ENCODE measurements around the gene CLIC3.

The CLIC3 gene

GRCh38 chr9:137018761-137019559 lies 22.6 kb upstream of the CLIC3 start:
- no peak for DNase-seq (ENCODE audit: low read depth in 2 of 3, low spot score in 2 of 3)

- no peak for DNase-seq (ENCODE audit: low read depth in 2 of 3, low spot score in 2 of 3)
These were observed 21.6 kb upstream of the CLIC3 start for GRCh38 chr9:137017791-137018497.

- no peak for DNase-seq (ENCODE audit: low read depth in 2 of 3, low spot score in 2 of 3)
These were observed 20.7 kb upstream of the CLIC3 start for GRCh38 chr9:137017071-137017470.

GRCh38 chr9:137016436-137016835 lies 20.1 kb upstream of the CLIC3 start:
- DNase-seq (ENCODE audit: low read depth in 2 of 3, low spot score in 2 of 3) = no peak

GRCh38 chr9:137015976-137016375 lies 19.6 kb upstream of the CLIC3 start:
- DNase-seq (ENCODE audit: low read depth in 2 of 3, low spot score in 2 of 3) = no peak

GRCh38 chr9:137015540-137015930 lies 19.2 kb upstream of the CLIC3 start:
- DNase-seq (ENCODE audit: low read depth in 2 of 3, low spot score in 2 of 3) = no peak

- DNase-seq (ENCODE audit: low read depth in 2 of 3, low spot score in 2 of 3) = no peak
These were observed 18.6 kb upstream of the CLIC3 start for GRCh38 chr9:137014776-137015539.

- no peak for DNase-seq (ENCODE audit: low read depth in 2 of 3, low spot score in 2 of 3)
These were observed 17.8 kb upstream of the CLIC3 start for GRCh38 chr9:137014166-137014565.

- DNase-seq (ENCODE audit: low read depth in 2 of 3, low spot score in 2 of 3) = no peak
These were observed 17.2 kb upstream of the CLIC3 start for GRCh38 chr9:137013571-137013940.

- no peak for DNase-seq (ENCODE audit: low read depth in 2 of 3, low spot score in 2 of 3)
These were observed 16.6 kb upstream of the CLIC3 start for GRCh38 chr9:137012694-137013570.

- DNase-seq (ENCODE audit: low read depth in 2 of 3, low spot score in 2 of 3) = no peak
These were observed 15.7 kb upstream of the CLIC3 start for GRCh38 chr9:137011907-137012675.

GRCh38 chr9:137011156-137011555 lies 14.8 kb upstream of the CLIC3 start:
- DNase-seq (ENCODE audit: low read depth in 2 of 3, low spot score in 2 of 3) = no peak

GRCh38 chr9:137009938-137010732 lies 13.8 kb upstream of the CLIC3 start:
- DNase-seq (ENCODE audit: low read depth in 2 of 3, low spot score in 2 of 3) = no peak

- no peak for DNase-seq (ENCODE audit: low read depth in 2 of 3, low spot score in 2 of 3)
These were observed 12.8 kb upstream of the CLIC3 start for GRCh38 chr9:137009217-137009616.

GRCh38 chr9:137008312-137008711 lies 11.9 kb upstream of the CLIC3 start:
- no peak for DNase-seq (ENCODE audit: low read depth in 2 of 3, low spot score in 2 of 3)

GRCh38 chr9:137007816-137008270 lies 11.5 kb upstream of the CLIC3 start:
- no peak for DNase-seq (ENCODE audit: low read depth in 2 of 3, low spot score in 2 of 3)

GRCh38 chr9:137007108-137007815 lies 10.9 kb upstream of the CLIC3 start:
- no peak for DNase-seq (ENCODE audit: low read depth in 2 of 3, low spot score in 2 of 3)

GRCh38 chr9:137006116-137007003 lies 10.0 kb upstream of the CLIC3 start:
- no peak for DNase-seq (ENCODE audit: low read depth in 2 of 3, low spot score in 2 of 3)

Measured in activated CD8-positive, alpha-beta memory T cell treated with anti-CD3 and anti-CD28 coated beads for 48 hours (primary cell).